Activated CD8-positive, alpha-beta T cell treated with anti-CD3 and anti-CD28 coated beads for 36 hours (primary cell): Measurements from ENCODE around the gene FASTK. TPM values are rescaled to one million over a fixed set of nuclear protein-coding genes. Genes with fewer than 3 reads are reported as not detected.
A peak's percentile ranks its signal among the peaks of the same experiment; 100 is the strongest.

Experiments
- ATAC-seq: fragments of 200-7000 bp; cut with Tn5 transposase; one replicate; pipeline ENCODE4 v1.10.0; 2021; ENCODE audit warnings: mild to moderate bottlenecking, moderate library complexity
- CTCF ChIA-PET: fragments of 350-600 bp; sonication (Branson Sonifier 250); formaldehyde crosslinking; loops from one replicate; lab custom pipeline; 2021; ENCODE audit warnings: antibody characterized with exemption; lab: Charles Lee
- POLR2A ChIA-PET: fragments of 350-600 bp; sonication (Branson Sonifier 250); formaldehyde crosslinking; loops from one replicate; lab custom pipeline; 2021; ENCODE audit warnings: antibody characterized with exemption; lab: Charles Lee
- DNase-seq: peaks from one replicate; pipeline ENCODE4 v3.0.0-alpha.2; 2020
- H3K27ac Mint-ChIP-seq: one replicate; pipeline ENCODE4 v1.8.0; 2021; ENCODE audit warnings: mild to moderate bottlenecking, mixed read lengths
- H3K27me3 Mint-ChIP-seq: one replicate; pipeline ENCODE4 v1.8.0; 2021; ENCODE audit warnings: mixed read lengths
- H3K36me3 Mint-ChIP-seq: one replicate; pipeline ENCODE4 v1.8.0; 2021; ENCODE audit warnings: low read depth, mixed read lengths
- H3K4me1 Mint-ChIP-seq: one replicate; pipeline ENCODE4 v1.8.0; 2021; ENCODE audit warnings: low read depth, mixed read lengths
- H3K4me3 Mint-ChIP-seq: one replicate; pipeline ENCODE4 v1.8.0; 2021; ENCODE audit warnings: mild to moderate bottlenecking, moderate library complexity, mixed read lengths
- H3K9me3 Mint-ChIP-seq: one replicate; pipeline ENCODE4 v1.8.0; 2021; ENCODE audit warnings: mixed read lengths
- CTCF ChIP-seq: fragments of 200-600 bp; IDR thresholded peaks from one replicate; pipeline ENCODE4 v1.8.0; 2022; ENCODE audit warnings: antibody characterized with exemption, mild to moderate bottlenecking
- intact Hi-C: fragments of 100-400 bp; cut with micrococcal nuclease; formaldehyde crosslinking; loops from one replicate; pipeline ENCODE4 v1.10.0; 2022
- total RNA-seq, 2 experiments: library from RNA; stranded (reverse); gene quantifications; one replicate each; pipeline ENCODE4 v1.2.3, GENCODE V29; 2021

Gene FASTK
- total RNA-seq, 2 experiments from 2014 or later: 54.0 to 59.4 TPM

GRCh38 chr7:151079199-151079910 lies 1.3 kb downstream of the FASTK start:
- H3K36me3 Mint-ChIP-seq: peaks cover 21% of the 10 kb centered on the region
- H3K4me1 Mint-ChIP-seq: peaks cover 28% of the 10 kb centered on the region
- no peaks in the 10 kb centered on the region for H3K9me3 Mint-ChIP-seq
- intact Hi-C loops: no loop called here
- no peaks in the 10 kb centered on the region for H3K27me3 Mint-ChIP-seq
- peak overlapping the region; percentile 80 for H3K27ac Mint-ChIP-seq
- TF ChIP-seq CTCF: no peak
- ChIA-PET POLR2A (interaction anchor here (1.2 to 1.7 kb wide), 2 partner anchors 13 to 19 kb away, joined by 4 to 8 read pairs; no protein-coding TSS in a partner anchor), CTCF (no interaction called here)
- H3K4me3 Mint-ChIP-seq: peak overlapping the region; percentile 83
- ATAC-seq: no peak
- DNase-seq: no peak

GRCh38 chr7:151078233-151079040 lies 2.2 kb downstream of the FASTK start:
- H3K27me3 Mint-ChIP-seq: no peaks in the 10 kb centered on the region
- ATAC-seq (no peak), DNase-seq (no peak)
- H3K4me1 Mint-ChIP-seq: peaks cover 28% of the 10 kb centered on the region
- H3K36me3 Mint-ChIP-seq: peaks cover 23% of the 10 kb centered on the region
- ChIA-PET POLR2A (interaction anchor here (0.8 to 2.1 kb wide), 6 partner anchors 10 to 20 kb away, joined by 3 to 8 read pairs (median 4); partner anchors contain the start of gene SLC4A2), CTCF (interaction anchor here (1.3 kb wide), 1 partner anchor 60 kb away, joined by 3 read pairs; no protein-coding TSS in a partner anchor)
- peak overlapping the region; percentile 53 for H3K27ac Mint-ChIP-seq
- H3K9me3 Mint-ChIP-seq: no peaks in the 10 kb centered on the region
- no peak for TF ChIP-seq CTCF
- intact Hi-C loops: no loop called here
- H3K4me3 Mint-ChIP-seq: peak overlapping the region; percentile 83

GRCh38 chr7:151077705-151078232 lies 2.8 kb downstream of the FASTK start:
- Mint-ChIP-seq H3K36me3 (peaks cover 23% of the 10 kb centered on the region), H3K27ac (peak overlapping the region; percentile 53), H3K27me3 (no peaks in the 10 kb centered on the region), H3K9me3 (no peaks in the 10 kb centered on the region), H3K4me3 (peak overlapping the region; percentile 18), H3K4me1 (peaks cover 26% of the 10 kb centered on the region)
- no peak for TF ChIP-seq CTCF
- DNase-seq (no peak), ATAC-seq (no peak)
- POLR2A ChIA-PET: interaction anchor here (0.5 to 2.1 kb wide), 6 partner anchors 10 to 19 kb away, joined by 3 to 8 read pairs (median 4); partner anchors contain the start of gene SLC4A2
- CTCF ChIA-PET: interaction anchor here (1.1 to 1.3 kb wide), 3 partner anchors 10 to 67 kb away, joined by 3 to 5 read pairs (median 3); no protein-coding TSS in a partner anchor
- intact Hi-C loops: no loop called here

GRCh38 chr7:151076863-151077704 lies 3.5 kb downstream of the FASTK start:
- DNase-seq (no peak), ATAC-seq (no peak)
- POLR2A ChIA-PET: interaction anchor here (0.5 to 2.1 kb wide), 6 partner anchors 8 to 26 kb away, joined by 3 to 7 read pairs (median 3); no protein-coding TSS in a partner anchor
- no peak overlapping the region for H3K4me3 Mint-ChIP-seq
- peaks cover 23% of the 10 kb centered on the region for H3K36me3 Mint-ChIP-seq
- no peaks in the 10 kb centered on the region for H3K27me3 Mint-ChIP-seq
- TF ChIP-seq CTCF: peak; percentile 50
- CTCF ChIA-PET: interaction anchor here (1.0 to 1.3 kb wide), 6 partner anchors 10 to 67 kb away, joined by 3 to 5 read pairs (median 3); no protein-coding TSS in a partner anchor
- H3K27ac Mint-ChIP-seq: no peak overlapping the region
- intact Hi-C loops: no loop called here
- no peaks in the 10 kb centered on the region for H3K9me3 Mint-ChIP-seq
- H3K4me1 Mint-ChIP-seq: peaks cover 21% of the 10 kb centered on the region
